ENCODE results near the gene EMP1.

GRCh38 chr12:13197032-13197431 lies 506 bp downstream of the EMP1 start:
- TF ChIP-seq POLR2AphosphoS5 (IDR thresholded peaks at IDR 0.05; ENCODE audit: low read depth, low read length) (no peak), POLR2A (IDR thresholded peaks at IDR 0.05; ENCODE audit: low read depth, low read length) (no peak), PAX5 (IDR thresholded peaks at IDR 0.05; ENCODE audit: insufficient read depth, low read length, severe bottlenecking) (no peak), TAF1 (IDR thresholded peaks at IDR 0.05; ENCODE audit: low read depth, low read length) (no peak), SPI1 (IDR thresholded peaks at IDR 0.05; ENCODE audit: low read depth, low read length) (no peak)

Data from GM12891 (cell line).